GM19043 (cell line): Measurements from ENCODE around the gene SLAMF1.

Source experiments
- ATAC-seq: cut with Tn5 transposase; IDR thresholded peaks from one replicate; pipeline ENCODE4 v1.9.1; 2021; ENCODE audit warnings: low read depth; ENCODE audit not compliant: unreplicated experiment

SLAMF1 gene

GRCh38 chr1:160625725-160626498 lies 20.9 kb downstream of the SLAMF1 start:
- no peak for ATAC-seq

GRCh38 chr1:160625321-160625720 lies 21.5 kb downstream of the SLAMF1 start:
- no peak for ATAC-seq

GRCh38 chr1:160624464-160624863 lies 22.4 kb downstream of the SLAMF1 start:
- no peak for ATAC-seq

GRCh38 chr1:160623862-160624261 lies 23.0 kb downstream of the SLAMF1 start:
- no peak for ATAC-seq

- no peak for ATAC-seq
Observed at GRCh38 chr1:160623227-160623633, 23.6 kb downstream of the SLAMF1 start.

- ATAC-seq = no peak
Observed at GRCh38 chr1:160622501-160623226, 24.2 kb downstream of the SLAMF1 start.

- no peak for ATAC-seq
Observed at GRCh38 chr1:160621633-160622413, 25.0 kb downstream of the SLAMF1 start.

- no peak for ATAC-seq
Observed at GRCh38 chr1:160620942-160621632, 25.8 kb downstream of the SLAMF1 start.

GRCh38 chr1:160619742-160620277 lies 27.0 kb downstream of the SLAMF1 start:
- no peak for ATAC-seq

GRCh38 chr1:160618763-160619274 lies 28.0 kb downstream of the SLAMF1 start:
- ATAC-seq = no peak

- no peak for ATAC-seq
Observed at GRCh38 chr1:160618327-160618726, 28.5 kb downstream of the SLAMF1 start.

- ATAC-seq = no peak
Observed at GRCh38 chr1:160615660-160616059, 31.2 kb downstream of the SLAMF1 start.

- ATAC-seq = no peak
Observed at GRCh38 chr1:160614410-160614809, 32.4 kb downstream of the SLAMF1 start.

- no peak for ATAC-seq
Observed at GRCh38 chr1:160612613-160613218, 34.1 kb downstream of the SLAMF1 start.

- ATAC-seq = no peak
Observed at GRCh38 chr1:160610569-160611242, 36.1 kb downstream of the SLAMF1 start.

GRCh38 chr1:160608941-160609340 lies 37.9 kb downstream of the SLAMF1 start:
- no peak for ATAC-seq

GRCh38 chr1:160608514-160608913 lies 38.3 kb downstream of the SLAMF1 start:
- ATAC-seq = no peak

- ATAC-seq = no peak
Observed at GRCh38 chr1:160608057-160608456, 38.8 kb downstream of the SLAMF1 start.

GRCh38 chr1:160607672-160608032 lies 39.2 kb downstream of the SLAMF1 start:
- ATAC-seq = no peak
